ENCODE data around the gene RELN. TPM values are rescaled to one million over a fixed set of nuclear protein-coding genes. Genes with fewer than 3 reads are reported as not detected.

RELN gene
- total RNA-seq, 4 donors from 2014 or later: 1.0 to 3.5 (median 1.3) TPM

DNA sequence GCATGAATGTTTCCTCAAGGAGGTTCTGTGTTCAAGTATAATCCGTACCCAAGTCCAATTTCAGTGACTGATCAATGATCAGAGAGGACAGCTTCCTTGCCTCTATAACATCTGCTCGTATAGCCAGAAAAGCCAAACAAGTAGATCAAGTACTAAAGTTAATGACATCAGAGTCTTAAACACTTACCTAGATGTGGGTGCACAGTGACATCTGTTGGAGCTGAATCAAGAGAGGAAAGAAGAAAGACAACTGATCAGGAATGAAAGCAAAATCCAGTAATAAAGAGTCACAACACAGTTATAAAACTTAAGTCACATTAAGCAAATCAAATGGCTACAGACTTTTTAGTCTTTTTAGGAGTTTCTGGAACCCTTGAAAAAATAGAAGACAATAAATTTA lies 236.5 kb downstream of the RELN start:
- intact Hi-C loops (cut with DNase I; ENCODE audit: low total_unique reads): no loop called here
- TF ChIP-seq POLR2A (IDR thresholded peaks at IDR 0.05) (no peak), CTCF (IDR thresholded peaks at IDR 0.05) (no peak)
- no peak overlapping the region for H3K4me3 ChIP-seq (ENCODE audit: low read depth, poor library complexity, severe bottlenecking)
- WGBS, 2 donors: 64 to 65% methylated on average over 2 of the region's 2 CpGs
- no peak for DNase-seq (ENCODE audit: low spot score in 2 of 2)

GRCh38 chr7:103751311-103751880 lies 238.1 kb downstream of the RELN start:
- 72 to 74% methylated on average over 8 of the region's 8 CpGs for WGBS, 2 donors

GRCh38 chr7:103748680-103749079 lies 240.8 kb downstream of the RELN start:
- TF ChIP-seq POLR2A (IDR thresholded peaks at IDR 0.05): no peak
- TF ChIP-seq CTCF (IDR thresholded peaks at IDR 0.05): no peak
- DNase-seq (ENCODE audit: low spot score in 2 of 2): no peak
- H3K4me3 ChIP-seq (ENCODE audit: low read depth, poor library complexity, severe bottlenecking): no peak overlapping the region
- intact Hi-C loops (cut with DNase I; ENCODE audit: low total_unique reads): no loop called here
- WGBS, 2 donors: 63 to 76% methylated on average over 1 of the region's 1 CpG

More at GRCh38 chr7:103751311-103751880, 238.1 kb downstream of the RELN start:
- TF ChIP-seq CTCF (IDR thresholded peaks at IDR 0.05): no peak
- no peak for TF ChIP-seq POLR2A (IDR thresholded peaks at IDR 0.05)
- no peak for DNase-seq (ENCODE audit: low spot score in 2 of 2)
- intact Hi-C loops (cut with DNase I; ENCODE audit: low total_unique reads): no loop called here
- H3K4me3 ChIP-seq (ENCODE audit: low read depth, poor library complexity, severe bottlenecking): no peak overlapping the region

DNA sequence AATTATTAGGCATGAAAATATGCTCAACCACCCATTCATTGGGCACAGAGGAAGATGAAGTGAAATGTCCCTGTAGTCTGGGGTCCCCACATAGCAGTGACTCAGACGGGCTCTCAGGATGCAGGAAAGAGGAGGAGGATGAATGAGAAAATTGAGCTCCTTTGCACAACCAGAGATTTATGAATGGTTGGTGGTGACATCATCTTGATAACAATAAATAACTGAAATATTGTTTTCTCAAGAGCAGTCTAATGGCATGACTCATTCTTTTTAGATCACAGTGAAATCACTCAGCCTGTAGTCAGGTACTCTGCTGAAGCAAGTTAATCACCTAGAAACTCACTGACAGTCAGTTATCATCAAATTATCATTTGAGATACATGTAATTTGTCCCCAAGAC lies 254.1 kb downstream of the RELN start:
- TF ChIP-seq POLR2A (IDR thresholded peaks at IDR 0.05) (no peak), CTCF (IDR thresholded peaks at IDR 0.05) (no peak)
- no peak overlapping the region for H3K4me3 ChIP-seq (ENCODE audit: low read depth, poor library complexity, severe bottlenecking)
- DNase-seq (ENCODE audit: low spot score in 2 of 2): no peak
- intact Hi-C loops (cut with DNase I; ENCODE audit: low total_unique reads): no loop called here
- WGBS, 2 donors: 61 to 68% methylated on average over 1 of the region's 1 CpG

DNA sequence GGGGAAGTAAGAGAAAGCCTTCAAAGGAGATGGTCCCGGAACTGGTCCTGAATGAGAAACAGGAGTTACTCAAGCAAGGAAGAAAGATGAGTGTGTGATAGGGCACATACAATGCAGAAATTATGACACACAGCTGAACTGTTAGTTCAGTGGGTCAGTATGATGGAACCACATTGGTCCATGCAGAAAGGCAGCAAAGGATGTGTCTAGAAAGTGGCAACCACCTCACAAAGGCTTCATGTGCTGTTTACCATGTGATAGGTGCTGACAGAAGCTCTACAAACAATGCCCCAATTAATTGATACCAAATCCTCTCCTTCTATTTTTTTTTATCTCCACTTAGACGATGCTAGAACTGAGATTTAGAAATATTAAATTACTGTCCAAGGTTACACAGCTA lies 258.3 kb downstream of the RELN start:
- no peak for DNase-seq (ENCODE audit: low spot score in 2 of 2)
- 66 to 71% methylated on average over 2 of the region's 2 CpGs for WGBS, 2 donors
- intact Hi-C loops (cut with DNase I; ENCODE audit: low total_unique reads): no loop called here
- no peak overlapping the region for H3K4me3 ChIP-seq (ENCODE audit: low read depth, poor library complexity, severe bottlenecking)
- TF ChIP-seq POLR2A (IDR thresholded peaks at IDR 0.05): no peak
- TF ChIP-seq CTCF (IDR thresholded peaks at IDR 0.05): no peak

- H3K4me3 ChIP-seq (ENCODE audit: low read depth, poor library complexity, severe bottlenecking): no peak overlapping the region
- WGBS, 2 donors: 54 to 61% methylated on average over 4 of the region's 4 CpGs
- TF ChIP-seq POLR2A (IDR thresholded peaks at IDR 0.05): no peak
- TF ChIP-seq CTCF (IDR thresholded peaks at IDR 0.05): no peak
- intact Hi-C loops (cut with DNase I; ENCODE audit: low total_unique reads): no loop called here
- no peak for DNase-seq (ENCODE audit: low spot score in 2 of 2)
Measured at GRCh38 chr7:103729026-103729425, 260.4 kb downstream of the RELN start.

Measured in lower leg skin (tissue), 4 donors.